HG03103 (cell line): Measurements from ENCODE around the gene SGSH.

Source experiments
- ATAC-seq: cut with Tn5 transposase; IDR thresholded peaks from one replicate; pipeline ENCODE4 v1.9.1; 2021; ENCODE audit warnings: low read depth; ENCODE audit not compliant: unreplicated experiment

SGSH gene

DNA sequence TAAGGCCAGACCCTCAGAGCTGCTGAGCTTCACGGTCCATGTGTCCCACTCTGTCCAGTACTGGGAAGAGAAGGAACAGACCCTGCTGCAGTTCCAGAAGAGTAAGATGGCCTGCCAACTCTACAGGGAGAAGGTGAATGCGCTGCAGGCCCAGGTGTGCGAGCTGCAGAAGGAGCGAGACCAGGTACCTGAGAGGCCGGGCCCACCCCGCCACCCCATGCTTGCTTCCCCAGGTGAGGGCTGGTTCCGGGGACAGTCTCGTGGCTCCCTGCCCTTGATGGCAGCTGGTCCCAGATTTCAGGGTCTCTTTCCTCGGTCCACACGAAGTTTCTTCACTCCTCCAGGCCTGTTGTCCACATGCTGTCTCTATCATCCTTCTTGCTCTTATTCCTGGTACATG, 29.4 kb downstream of the SGSH start:
- no peak for ATAC-seq

DNA sequence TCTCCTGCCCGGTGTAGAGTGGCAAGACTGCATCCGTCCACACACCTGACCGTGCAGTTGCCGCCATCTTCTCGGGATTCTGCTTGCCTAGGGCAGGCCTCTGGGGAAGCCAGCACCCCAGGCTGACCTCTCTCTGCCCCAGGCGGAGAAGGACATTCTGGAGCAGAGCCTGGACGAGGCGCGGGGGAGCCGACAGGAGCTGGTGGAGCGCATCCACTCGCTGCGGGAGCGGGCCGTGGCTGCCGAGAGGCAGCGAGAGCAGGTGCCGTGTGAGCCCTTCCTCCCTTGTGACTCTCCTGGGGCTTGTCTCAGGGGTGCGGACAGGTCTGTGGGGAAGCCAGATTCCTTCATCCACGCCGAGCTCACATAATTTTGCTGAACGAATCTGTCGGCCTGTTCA, 30.5 kb downstream of the SGSH start:
- ATAC-seq = no peak

DNA sequence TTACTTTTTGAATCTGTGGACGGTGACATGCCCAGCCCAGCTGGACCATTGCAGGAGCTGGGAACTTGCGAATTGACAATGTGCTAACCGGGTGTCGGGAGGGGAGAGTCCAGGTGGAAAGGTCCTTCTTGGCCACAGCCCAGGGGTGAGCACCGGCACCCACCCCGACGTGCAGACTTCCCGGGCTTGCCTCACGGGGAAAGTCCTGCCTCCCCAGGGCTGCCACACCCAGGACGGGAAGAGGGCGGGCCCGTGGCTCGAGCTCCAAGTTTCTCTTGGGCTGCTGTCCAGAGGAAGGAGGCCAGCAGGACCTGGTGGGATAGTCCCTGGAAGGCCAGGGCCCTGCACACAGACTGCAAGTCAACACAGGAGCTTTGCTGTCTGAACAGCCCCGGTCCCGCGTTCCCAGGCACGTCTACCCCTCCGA, 32.6 kb downstream of the SGSH start:
- ATAC-seq = no peak

DNA sequence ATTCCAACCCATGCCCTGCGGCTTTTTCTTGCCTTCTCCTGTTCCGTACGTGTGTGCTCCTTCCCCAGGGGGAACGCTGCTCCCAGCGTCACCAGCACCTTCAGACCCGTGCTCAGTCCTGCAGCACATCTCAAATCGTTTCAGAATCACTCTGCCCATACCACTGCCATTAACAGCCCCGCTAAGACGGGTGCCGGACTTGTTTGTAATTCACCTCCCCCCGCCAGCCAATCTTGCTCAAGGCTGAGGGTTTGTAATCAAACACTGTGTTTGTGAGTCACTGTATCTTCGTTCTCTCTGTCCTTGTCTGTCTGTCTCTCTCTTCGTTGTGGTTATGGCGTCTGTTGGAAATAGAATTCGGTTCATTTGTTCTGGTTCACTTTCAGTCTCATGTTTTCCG, 33.0 kb downstream of the SGSH start:
- ATAC-seq = no peak

DNA sequence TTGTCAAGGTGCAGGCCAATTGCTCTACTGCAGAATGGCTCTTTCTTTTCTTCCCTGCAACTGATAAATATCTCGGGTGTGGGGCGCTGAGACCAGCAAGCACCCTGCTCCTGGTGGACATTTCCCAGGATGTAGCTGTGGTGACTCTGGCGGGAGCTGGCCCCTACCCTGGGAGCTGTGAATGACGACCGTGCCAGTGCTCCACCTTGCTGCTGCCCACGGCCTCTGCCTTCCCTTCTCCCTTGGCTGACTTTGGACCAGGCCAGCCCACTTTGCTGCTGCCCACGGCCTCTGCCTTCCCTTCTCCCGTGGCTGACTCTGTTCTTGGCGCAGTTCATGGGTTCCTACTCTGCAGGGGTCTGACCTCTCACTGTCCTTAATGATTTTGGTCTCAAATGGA, 34.2 kb downstream of the SGSH start:
- no peak for ATAC-seq

DNA sequence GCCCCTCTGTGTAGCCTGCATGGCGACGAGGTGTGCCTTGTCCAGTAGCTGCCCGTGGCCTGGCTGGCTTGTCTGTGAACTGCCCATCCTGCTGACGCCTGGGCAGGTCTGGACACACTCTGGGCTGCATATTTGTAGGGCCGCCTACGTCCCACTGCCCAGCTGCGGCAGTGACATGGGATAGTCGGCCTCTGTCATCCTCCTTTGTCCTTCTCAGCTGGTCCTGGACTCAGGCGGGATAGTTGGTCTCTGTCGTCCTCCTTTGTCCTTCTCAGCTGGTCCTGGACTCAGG, 35.8 kb downstream of the SGSH start:
- ATAC-seq = no peak

DNA sequence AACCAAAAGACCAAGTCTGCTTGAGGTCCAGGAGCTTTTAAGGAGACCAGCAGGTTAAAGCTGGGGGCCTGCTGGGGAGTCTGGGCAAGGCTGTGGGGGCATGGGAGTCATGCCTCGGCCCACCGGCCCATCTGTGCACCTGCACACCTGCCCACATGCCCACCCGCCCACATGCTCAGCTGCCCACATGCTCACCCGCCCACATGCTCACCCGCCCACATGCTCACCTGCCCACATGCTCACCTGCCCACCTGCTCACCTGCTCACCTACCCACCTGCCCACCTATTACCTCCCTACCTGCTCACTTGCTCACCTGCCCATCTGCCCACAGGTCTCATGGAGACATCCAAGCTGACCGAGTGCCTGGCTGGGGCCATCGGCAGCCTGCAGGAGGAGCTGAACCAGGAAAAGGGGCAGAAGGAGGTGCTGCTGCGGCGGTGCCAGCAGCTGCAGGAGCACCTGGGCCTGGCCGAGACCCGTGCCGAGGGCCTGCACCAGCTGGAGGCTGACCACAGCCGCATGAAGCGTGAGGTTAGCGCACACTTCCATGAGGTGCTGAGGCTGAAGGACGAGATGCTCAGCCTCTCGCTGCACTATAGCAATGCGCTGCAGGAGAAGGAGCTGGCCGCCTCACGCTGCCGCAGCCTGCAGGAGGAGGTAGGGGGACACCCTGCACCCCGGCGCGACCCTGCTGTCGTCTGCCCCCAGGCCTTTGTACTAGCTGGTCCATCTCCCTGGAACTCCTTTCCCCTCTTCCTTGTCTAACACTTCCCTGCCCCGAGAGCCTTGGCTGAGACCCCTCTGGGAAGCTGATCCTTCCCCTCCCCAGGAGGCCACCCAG, 36.3 kb downstream of the SGSH start:
- no peak for ATAC-seq

DNA sequence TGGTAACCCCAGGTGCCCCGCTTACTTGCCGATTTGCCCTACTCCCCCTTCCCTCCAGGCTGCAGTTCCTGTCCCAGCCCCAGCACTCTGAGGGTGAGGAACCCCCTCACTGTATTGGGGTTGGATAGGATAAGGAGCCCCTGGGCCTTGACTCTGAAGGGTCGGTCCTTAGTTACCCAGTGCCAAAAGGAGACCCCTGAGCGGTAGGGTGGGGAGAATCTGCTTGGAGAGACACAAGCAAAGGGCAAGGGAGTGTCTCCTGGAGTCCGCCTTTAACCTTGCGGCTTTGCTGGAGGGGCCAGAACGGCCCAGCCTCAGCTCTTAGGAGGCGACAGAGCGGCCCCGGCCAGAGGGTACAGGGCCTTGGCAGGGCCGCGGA, 37.3 kb downstream of the SGSH start:
- no peak for ATAC-seq

DNA sequence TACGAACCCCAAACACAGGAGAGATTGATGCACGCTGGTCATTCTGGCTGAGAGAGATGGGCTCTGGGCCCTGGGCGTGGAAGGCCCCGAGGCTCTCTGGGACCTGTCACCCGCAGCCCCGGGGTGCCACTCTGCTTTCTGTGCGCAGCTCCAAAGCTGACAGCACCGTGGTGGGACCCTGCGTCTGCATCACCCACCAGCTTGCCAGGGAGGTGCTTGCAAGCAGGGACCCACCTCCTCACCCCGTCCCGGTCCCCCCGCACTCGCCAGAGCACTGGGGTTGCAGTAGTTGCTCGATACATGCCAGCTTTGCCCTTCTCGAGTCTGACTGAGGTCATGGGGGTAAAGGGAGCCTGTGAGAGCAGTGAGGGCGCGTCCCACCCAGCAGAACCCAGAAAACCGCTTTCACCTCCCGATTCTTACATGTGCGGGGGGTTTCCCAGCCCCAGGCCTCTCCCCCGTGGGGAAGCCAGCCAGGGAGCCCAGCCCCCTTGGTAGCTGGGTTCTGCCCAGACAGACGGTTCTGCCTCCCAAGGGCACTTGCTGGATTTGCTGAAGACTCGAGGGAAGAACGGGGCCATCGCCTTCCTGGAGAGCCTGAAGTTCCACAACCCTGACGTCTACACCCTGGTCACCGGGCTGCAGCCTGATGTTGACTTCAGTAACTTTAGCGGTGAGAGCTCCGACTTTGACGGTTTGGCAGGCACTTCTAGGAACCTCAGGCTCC, 37.9 kb downstream of the SGSH start:
- ATAC-seq = no peak

DNA sequence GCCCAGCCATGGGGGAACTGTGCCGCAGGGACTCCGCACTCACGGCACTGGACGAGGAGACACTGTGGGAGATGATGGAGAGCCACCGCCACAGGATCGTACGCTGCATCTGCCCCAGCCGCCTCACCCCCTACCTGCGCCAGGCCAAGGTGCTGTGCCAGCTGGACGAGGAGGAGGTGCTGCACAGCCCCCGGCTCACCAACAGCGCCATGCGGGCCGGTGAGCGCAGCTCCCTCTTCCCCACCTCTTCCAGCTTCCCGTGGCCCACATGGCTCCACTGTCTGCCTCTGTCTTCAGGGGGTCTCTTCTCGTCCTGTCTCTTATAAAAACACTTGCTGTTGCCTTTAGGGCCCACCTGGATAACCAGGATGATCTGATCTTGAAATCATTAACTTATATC, 38.7 kb downstream of the SGSH start:
- no peak for ATAC-seq

DNA sequence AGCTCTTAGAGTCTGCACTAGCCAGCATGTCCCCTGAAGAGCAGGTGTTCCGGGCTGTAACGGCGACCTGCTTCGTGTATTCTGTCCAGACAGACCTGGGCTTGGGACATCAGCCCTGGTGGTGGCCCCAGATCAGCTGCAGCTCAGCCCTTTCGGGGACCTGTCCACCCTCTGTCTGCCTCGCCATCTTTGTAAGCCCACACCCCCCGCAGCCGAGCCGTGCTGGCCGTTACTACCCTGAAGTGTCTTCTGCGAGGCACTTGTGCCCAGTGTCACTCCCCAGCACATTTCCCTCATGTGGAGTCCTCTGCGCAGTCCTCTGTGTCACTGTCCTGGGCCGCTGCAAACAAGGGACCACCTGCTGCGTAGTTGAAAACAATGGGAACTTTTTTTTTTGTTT, 39.9 kb downstream of the SGSH start:
- ATAC-seq = no peak

DNA sequence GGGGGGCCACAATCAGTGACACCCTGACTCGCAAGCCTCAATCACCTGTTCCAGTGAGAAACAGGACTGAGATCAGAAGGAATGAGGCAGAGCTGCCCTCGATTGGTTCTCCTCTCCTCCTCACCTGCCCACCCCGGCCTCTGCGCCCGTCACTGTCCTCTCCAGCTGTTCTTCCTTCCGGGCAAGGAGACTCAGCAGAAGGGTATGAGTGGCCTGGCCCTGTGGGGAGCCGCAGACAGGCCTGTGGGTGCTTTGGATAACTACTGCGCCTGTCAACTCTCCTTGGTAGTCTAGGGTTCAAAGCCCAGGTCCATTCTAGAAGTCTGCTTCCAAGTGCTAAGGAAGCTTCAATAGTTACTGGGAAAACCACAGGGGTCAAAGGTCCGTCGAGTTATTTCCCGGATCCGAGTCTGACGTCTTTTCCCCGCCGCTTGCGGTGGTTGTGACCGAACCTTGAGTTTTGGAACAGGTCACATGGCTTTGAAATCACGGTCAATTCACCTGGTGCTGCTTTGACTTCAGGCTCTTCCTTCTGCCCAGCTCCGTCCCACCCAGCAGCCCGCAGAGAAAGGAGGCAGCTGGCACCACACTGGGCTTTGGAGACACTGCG, 42.0 kb downstream of the SGSH start:
- no peak for ATAC-seq

DNA sequence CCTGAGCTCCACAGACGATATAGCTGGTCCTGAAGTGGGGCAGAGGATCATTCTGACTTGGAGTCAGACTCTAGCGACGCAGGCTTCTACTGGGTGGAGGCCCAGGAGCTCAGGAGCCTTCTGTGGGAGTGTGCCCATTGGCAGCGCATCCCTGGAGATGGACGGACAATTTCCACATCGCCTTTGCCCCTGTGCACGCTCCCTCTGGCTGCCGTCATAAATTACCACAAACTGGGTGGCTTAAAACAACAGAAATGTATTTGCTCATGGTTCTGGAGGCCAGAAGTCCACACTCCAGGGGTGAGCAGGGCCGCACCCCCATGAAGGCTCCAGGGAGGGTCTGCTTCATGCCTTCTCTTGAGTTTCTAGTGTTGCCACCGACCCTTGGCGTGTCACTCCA, 43.4 kb downstream of the SGSH start:
- ATAC-seq = no peak

DNA sequence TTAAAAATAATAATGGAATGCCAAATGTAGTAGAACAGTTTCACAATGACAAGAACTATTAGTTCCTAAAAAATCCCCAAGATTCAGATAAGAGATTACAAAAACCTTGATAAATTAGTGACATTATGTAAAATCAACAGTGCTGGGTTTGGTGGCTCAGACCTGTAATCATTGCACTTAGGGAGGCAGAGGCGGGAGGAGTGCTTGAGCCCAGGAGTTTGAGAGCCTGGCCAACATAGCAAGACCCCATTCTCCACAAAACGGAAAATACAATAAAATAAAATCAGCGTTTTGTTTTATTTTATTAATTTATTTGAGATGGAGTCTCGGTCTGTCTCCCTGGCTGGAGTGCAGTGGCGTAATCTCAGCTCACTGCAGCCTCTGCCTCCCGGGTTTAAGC, 46.2 kb downstream of the SGSH start:
- ATAC-seq = no peak

DNA sequence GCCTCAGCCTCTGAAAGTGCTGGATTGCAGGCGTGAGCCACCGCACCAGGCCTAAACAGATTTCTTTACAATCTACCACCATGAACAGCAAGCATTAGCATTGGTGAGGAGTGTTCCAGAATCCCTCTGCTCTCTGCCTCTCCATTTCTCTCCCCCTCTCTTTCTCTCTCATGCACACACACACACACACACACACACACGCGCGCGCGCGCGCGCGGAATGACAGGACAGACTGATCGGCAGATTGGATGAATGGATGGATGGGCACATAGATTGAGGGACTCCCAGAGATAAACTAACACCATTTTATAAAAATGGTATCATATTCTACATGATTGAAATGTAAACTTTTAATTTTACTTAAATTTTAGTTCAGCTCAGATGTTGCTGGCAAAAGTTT, 47.0 kb downstream of the SGSH start:
- no peak for ATAC-seq

DNA sequence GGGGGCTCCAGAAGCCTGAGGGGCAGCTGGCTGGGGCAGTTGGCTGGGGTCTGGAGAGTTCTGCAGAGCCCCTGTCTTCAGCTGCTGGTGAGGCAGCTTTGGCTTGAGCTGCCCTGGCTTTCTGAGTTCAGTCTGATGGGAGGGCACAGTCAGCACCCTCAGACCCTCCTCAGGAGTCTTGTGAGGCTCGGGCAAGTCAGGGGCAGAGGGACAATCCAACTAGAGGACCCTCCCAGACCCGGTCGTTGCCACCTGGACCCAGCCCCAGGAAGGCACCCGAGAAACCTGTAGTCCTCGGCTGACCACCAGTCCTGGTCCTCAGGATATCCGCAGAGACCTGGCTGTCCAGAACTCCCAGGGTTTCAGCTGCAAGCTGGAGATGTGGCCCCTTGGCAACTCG, 48.5 kb downstream of the SGSH start:
- no peak for ATAC-seq

DNA sequence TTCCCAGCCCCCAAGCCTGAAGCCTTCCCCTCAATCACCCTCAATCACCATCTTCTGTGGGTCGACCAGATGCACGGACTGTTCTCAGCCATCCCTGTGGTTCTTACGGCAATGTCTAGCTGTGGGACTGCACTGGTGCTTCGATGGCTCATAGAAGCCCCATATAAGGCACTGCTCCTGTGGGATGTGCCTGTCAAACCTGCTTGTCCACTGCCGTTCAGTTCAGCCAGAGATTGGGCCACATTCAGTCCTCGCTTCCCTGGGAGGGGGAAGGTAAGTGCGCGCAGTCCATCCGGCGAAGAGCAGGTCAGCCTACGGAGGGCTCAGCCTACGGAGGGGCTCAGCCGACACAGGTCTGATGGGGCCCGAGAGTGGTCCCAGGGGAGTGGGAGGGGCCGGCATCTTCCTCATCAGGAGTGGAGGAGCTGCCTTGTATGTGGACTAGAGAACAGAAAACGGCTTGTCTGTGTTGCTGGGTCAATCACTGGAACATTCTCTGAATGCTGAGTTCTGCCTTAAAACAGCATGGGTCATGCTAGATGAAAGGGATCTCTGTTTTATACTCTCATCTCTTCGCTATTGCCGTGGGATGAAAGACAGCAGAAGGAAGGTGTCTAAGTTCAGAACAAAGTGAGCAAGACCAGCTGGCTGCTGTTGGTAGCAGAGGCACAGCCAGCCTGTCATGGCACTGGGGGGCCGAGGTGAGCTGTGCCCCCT, 50.2 kb downstream of the SGSH start, which contains the start of gene CARD14:
TSS of gene CARD14 (plus strand) at position 247 of the 717 bp plus-strand sequence. CDS start 11,409 bp downstream, outside the sequence.
- ATAC-seq = no peak

DNA sequence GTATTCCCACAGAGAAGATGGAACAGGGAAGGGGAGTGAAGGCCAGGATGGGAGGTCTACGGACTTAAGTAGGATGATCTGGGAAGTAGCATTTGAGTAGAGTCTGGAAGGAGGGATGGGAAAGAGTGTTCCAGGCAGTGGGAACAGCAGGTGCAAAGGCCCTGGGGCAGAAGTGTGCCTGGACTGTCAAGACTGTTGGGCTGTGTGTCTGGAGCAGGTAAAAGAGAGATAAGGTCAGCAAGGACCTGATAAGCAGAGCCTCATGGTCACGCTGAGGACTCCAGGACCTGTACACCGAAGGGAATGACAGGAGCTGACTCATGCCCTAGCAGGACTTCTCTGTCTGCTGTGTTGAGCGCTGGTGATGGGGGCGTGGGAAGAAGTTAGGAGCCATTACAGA, 51.0 kb downstream of the SGSH start:
- ATAC-seq = no peak

DNA sequence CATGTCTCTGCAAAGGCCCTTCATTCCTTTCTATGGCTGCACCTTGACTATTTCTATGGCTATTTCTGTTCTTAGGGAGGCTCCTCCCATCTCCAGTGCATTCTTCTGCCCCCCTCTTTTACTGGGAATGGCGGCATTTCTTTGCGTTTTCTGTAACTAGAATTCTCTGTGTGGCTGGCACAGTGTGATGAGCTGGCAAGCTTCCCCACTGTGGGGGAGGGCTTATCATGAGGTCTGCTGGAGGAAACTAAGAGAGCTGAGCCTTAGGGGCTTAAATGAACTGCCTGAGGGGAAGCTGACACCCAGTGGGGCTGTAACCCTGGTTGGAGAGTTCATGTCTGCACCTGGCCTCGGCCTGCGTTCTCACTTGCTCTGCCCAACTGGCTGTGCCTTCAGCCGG, 51.8 kb downstream of the SGSH start:
- ATAC-seq = no peak

DNA sequence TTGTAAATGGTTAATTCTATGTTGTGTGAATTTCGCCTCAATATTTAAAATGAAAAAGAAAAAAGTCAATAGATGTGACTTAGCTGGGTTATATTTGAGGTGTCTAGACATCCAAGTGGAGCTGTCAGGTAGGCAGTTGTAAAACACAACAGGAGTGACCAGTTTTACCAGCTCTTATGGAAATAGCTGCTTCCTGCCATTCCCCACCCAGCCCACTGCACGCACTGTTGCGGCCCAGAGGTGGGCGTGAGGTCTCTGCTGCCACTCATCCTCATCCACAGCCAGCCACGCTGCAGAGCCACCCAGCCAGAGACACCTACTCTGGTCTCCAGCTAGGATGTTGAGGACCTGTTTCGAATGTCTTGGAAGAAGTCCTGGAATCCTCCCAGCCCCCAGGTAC, 53.7 kb downstream of the SGSH start:
- ATAC-seq = no peak

DNA sequence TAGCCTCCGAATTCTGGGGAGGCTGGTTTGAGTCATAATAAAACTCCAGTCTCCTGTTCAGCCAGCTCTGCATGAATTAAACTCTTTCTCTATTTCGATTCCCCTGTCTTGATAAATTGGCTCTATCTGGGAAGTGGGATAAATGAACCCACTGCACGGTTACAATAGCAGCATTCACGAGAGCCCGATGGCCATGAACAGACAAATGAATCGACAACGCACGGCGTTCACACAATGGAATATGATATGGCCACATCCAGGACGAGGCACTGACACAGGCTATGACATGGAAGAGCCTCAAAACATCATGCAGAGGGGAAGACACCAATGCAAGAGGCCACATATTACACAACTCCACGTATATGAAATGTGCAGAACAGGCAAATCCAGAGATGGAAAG, 55.9 kb downstream of the SGSH start:
- ATAC-seq = no peak
